Activated gamma-delta T cell treated with Interleukin-2 at 50 U/mL for 16 hours (primary cell): ENCODE data around the gene CXCL16.
"Not testable (repeated sequence)": the region's sequence is repeated elsewhere in the genome, so short reads cannot be mapped to it uniquely, and the experiment has no call there.

Experiments
- DNase-seq: peaks from one replicate; pipeline ENCODE4 v3.0.0-alpha.2; 2020

CXCL16 gene

GRCh38 chr17:4720787-4721186 lies 18.9 kb downstream of the CXCL16 start:
- no peak for DNase-seq

GRCh38 chr17:4719684-4720221 lies 20.0 kb downstream of the CXCL16 start:
- no peak for DNase-seq

GRCh38 chr17:4719146-4719545 lies 20.6 kb downstream of the CXCL16 start:
- no peak for DNase-seq

GRCh38 chr17:4718276-4718675 lies 21.5 kb downstream of the CXCL16 start:
- DNase-seq, result no peak

- DNase-seq, result no peak
Observed at GRCh38 chr17:4717791-4718190, 21.9 kb downstream of the CXCL16 start.

- no peak for DNase-seq
Observed at GRCh38 chr17:4716081-4716480, 23.6 kb downstream of the CXCL16 start.

- DNase-seq, result peak; percentile 68
Observed at GRCh38 chr17:4715063-4715744, 24.5 kb downstream of the CXCL16 start.

GRCh38 chr17:4714340-4715062 lies 25.2 kb downstream of the CXCL16 start:
- not testable (repeated sequence) for DNase-seq

GRCh38 chr17:4712526-4712925 lies 27.2 kb downstream of the CXCL16 start:
- DNase-seq, result no peak

- no peak for DNase-seq
Observed at GRCh38 chr17:4711661-4712181, 28.0 kb downstream of the CXCL16 start.

- DNase-seq, result peak; percentile 50
Observed at GRCh38 chr17:4710693-4711634, 28.8 kb downstream of the CXCL16 start.

- peak; percentile 99 for DNase-seq
Observed at GRCh38 chr17:4709794-4710692, 29.7 kb downstream of the CXCL16 start, which contains the start of gene ARRB2. ARRB2 (plus strand) TSS chr17:4710632; CDS start chr17:4710722, 90 bp downstream.

- peak; percentile 39 for DNase-seq
Observed at GRCh38 chr17:4708436-4708835, 31.3 kb downstream of the CXCL16 start.

- DNase-seq, result no peak
Observed at GRCh38 chr17:4706121-4706520, 33.6 kb downstream of the CXCL16 start.

GRCh38 chr17:4704991-4705390 lies 34.7 kb downstream of the CXCL16 start:
- DNase-seq, result no peak

- not testable (repeated sequence) for DNase-seq
Observed at GRCh38 chr17:4704574-4704907, 35.2 kb downstream of the CXCL16 start.

- no peak for DNase-seq
Observed at GRCh38 chr17:4703330-4703691, 36.4 kb downstream of the CXCL16 start.

- DNase-seq, result no peak
Observed at GRCh38 chr17:4701116-4701515, 38.6 kb downstream of the CXCL16 start.

- not testable (repeated sequence) for DNase-seq
Observed at GRCh38 chr17:4699401-4700056, 40.2 kb downstream of the CXCL16 start.

GRCh38 chr17:4696437-4696805 lies 43.3 kb downstream of the CXCL16 start:
- no peak for DNase-seq

GRCh38 chr17:4693416-4693815 lies 46.3 kb downstream of the CXCL16 start:
- no peak for DNase-seq
